NB4 (cell line): ENCODE measurements around the gene NMD3.

ENCODE experiments used
- DNase-seq: peaks from one replicate; pipeline ENCODE4 v3.0.0; 2010; ENCODE audit warnings: low read depth
- H3K4me3 ChIP-seq: one replicate; pipeline ENCODE4 v1.5.1; 2011; ENCODE audit warnings: mild to moderate bottlenecking, low read depth, low read length, moderate library complexity
- MYC ChIP-seq: IDR thresholded peaks from 2 replicates; pipeline ENCODE4 v1.6.1; 2011; ENCODE audit warnings: low read depth, low read length
- POLR2A ChIP-seq: IDR thresholded peaks from 2 replicates; pipeline ENCODE4 v1.6.1; 2011; ENCODE audit warnings: mild to moderate bottlenecking; ENCODE audit not compliant: insufficient read length; ENCODE audit errors: extremely low read depth
- TF ChIP-seq, protein P1 (sequence below): IDR thresholded peaks from one replicate; pipeline ENCODE4 v1.5.1; 2012; ENCODE audit warnings: low read depth, low read length
- TF ChIP-seq, protein P2 (sequence below): IDR thresholded peaks from 2 replicates; pipeline ENCODE4 v1.6.1; 2011; ENCODE audit warnings: low read depth, low read length

Gene NMD3

DNA sequence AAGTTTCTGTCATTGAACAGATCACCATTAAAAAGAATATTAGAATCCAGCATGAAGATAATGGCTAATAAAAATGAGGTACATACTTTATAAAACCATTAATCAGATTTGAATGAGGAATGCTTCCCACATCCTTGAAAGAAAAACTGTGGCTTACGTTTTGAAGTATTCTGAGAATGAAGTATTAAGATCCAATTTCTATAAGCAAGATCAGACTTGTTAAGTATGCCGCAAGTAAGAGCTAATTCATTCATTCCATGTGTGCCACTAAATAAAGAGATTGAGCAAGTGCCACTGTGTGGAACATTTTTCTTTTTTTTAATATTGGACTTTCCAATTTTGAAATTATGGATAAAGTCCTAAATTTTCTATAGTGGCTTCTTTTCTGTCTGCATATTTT is 30.6 kb downstream of the NMD3 start:
- TF ChIP-seq, protein P1, sequence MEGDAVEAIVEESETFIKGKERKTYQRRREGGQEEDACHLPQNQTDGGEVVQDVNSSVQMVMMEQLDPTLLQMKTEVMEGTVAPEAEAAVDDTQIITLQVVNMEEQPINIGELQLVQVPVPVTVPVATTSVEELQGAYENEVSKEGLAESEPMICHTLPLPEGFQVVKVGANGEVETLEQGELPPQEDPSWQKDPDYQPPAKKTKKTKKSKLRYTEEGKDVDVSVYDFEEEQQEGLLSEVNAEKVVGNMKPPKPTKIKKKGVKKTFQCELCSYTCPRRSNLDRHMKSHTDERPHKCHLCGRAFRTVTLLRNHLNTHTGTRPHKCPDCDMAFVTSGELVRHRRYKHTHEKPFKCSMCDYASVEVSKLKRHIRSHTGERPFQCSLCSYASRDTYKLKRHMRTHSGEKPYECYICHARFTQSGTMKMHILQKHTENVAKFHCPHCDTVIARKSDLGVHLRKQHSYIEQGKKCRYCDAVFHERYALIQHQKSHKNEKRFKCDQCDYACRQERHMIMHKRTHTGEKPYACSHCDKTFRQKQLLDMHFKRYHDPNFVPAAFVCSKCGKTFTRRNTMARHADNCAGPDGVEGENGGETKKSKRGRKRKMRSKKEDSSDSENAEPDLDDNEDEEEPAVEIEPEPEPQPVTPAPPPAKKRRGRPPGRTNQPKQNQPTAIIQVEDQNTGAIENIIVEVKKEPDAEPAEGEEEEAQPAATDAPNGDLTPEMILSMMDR: no peak
- TF ChIP-seq, protein P2, sequence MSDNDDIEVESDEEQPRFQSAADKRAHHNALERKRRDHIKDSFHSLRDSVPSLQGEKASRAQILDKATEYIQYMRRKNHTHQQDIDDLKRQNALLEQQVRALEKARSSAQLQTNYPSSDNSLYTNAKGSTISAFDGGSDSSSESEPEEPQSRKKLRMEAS: no peak
- TF ChIP-seq POLR2A: no peak
- no peak for TF ChIP-seq MYC
- H3K4me3 ChIP-seq: no peak overlapping the region
- no peak for DNase-seq

DNA sequence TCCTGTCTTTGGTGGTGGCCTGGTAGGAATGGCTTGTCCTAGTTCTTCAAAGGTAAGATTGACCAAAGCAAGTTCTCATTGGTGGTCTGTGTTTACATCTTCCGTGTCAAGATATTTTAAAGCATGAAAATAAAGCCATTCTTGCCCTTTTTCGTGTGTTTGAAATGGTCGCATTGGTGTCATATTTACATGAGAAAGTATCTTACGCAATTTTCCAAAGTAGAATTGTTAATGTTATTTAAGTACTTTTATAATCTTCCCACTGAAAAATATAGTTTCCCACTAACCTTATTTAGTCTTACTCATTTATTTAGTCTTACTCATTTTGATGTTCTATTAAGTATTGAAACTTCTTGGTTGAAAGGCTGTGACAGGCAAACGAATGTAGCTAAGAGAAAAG is 31.0 kb downstream of the NMD3 start:
- TF ChIP-seq, protein P1: no peak
- TF ChIP-seq MYC: no peak
- TF ChIP-seq, protein P2: no peak
- no peak for TF ChIP-seq POLR2A
- DNase-seq: no peak
- no peak overlapping the region for H3K4me3 ChIP-seq

DNA sequence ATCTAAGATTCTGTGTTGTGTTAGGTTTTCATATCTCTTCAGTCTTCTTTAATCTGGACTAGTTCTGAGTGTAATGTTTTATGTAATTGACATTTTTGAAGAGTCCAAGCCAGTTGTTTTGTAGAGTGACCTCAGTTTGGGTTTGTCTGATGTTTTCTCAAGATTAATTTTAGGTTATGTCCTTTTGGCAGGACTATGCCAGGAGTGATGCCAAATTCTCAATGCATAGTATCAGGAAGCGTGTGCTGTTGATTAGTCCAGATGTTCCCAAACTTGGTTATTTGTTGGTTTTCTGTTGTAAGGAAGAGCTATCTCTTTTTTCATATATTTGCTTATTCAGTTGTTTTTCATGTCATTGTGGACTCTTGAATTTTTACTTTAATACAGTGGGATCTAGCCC is 32.6 kb downstream of the NMD3 start:
- no peak for TF ChIP-seq MYC
- TF ChIP-seq POLR2A: no peak
- TF ChIP-seq, protein P1: no peak
- TF ChIP-seq, protein P2: no peak
- no peak for DNase-seq

DNA sequence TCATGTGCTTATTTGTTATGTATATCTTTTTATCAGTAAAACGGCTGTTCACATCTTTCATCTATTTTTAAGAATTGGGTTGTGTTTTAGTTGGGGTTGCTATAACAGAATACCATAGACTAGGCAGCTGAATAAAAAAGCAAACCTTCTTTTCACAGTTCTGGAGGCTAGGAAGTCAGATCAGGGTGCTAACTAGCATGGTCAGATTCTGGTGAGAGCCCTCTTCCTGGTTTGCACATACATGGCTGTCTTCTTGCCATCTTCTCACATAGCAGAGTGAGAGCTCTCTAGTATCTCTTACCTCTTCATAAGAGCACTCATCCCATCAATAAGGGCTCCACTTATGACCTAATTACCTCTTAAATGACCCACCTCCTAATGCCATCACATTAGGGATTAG is 33.8 kb downstream of the NMD3 start:
- no peak for TF ChIP-seq POLR2A
- DNase-seq: no peak
- no peak overlapping the region for H3K4me3 ChIP-seq

More for the DNA sequence above, 32.6 kb downstream of the NMD3 start:
- no peak overlapping the region for H3K4me3 ChIP-seq

DNA sequence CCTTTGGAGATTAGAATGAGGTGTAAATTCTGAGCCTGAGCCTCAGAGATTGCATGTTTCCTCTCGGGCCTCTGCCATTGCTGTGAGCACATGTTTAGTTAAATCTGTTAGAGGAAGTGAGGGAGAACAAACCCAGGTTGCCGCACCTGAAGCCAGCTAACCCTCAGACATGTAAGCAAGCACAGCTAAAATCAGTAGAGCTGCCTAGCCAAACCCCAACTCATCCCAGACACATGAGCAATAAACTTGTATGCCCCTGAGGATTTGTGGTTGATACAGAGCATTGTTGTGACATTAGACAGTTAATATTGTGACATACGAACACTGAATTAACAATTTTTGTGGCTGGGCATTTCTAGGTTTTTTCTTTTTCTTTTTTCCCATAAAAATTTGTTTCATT is 41.9 kb downstream of the NMD3 start:
- peak; percentile 59 for DNase-seq
- TF ChIP-seq, protein P1: no peak
- TF ChIP-seq, protein P2: peak; percentile 40; the same call in 1 of the 2 replicates
- H3K4me3 ChIP-seq: no peak overlapping the region

DNA sequence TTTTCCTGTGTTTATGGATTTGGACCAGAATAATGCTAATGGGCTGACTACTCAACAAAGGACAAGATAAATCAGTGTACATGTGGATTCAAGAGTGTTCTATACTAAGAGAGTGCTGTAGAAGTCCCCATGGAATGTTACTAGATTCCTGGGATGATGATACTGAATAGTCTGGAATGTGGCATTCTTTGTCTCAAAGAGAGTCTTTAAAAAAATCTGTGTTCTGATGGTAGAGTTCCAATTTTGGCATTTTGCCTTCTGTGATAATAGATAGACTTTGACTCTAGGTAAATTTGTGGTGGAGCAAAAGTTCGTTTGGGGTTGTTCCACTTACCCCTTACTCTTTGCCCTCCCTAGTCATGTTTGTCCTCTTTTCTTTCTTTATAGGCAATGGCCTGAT is 43.7 kb downstream of the NMD3 start:
- no peak overlapping the region for H3K4me3 ChIP-seq
- TF ChIP-seq, protein P2: no peak
- TF ChIP-seq POLR2A (no peak), MYC (no peak)
- TF ChIP-seq, protein P1: no peak
- DNase-seq: no peak
